Stomach (tissue), 4 donors: ENCODE results near the gene MEG3.

ENCODE experiments used
- POLR2A ChIP-seq, 4 donors: fragments of 450-650 bp; IDR thresholded peaks; one replicate each; pipeline ENCODE4 v1.6.1; 2016; ENCODE audit warnings: antibody characterized with exemption in 4 of 4, control low read depth in 2 of 4, mild to moderate bottlenecking in 1 of 4, moderate library complexity in 1 of 4
- POLR2AphosphoS5 ChIP-seq, 3 donors: sonication (generic); formaldehyde crosslinking; IDR thresholded peaks; one replicate each; pipeline ENCODE4 v1.6.1; 2016; ENCODE audit warnings: antibody characterized with exemption in 3 of 3
- TF ChIP-seq, protein P1 (sequence below), 7 experiments: fragments of 450-650 bp in 4 of 7; fragments of 200-600 bp in 3 of 7; sonication (generic) in 3 of 7; IDR thresholded peaks; one replicate each; pipeline ENCODE4 v1.5.1; 2016 to 2019; ENCODE audit warnings: antibody characterized with exemption in 7 of 7, control low read depth in 2 of 7, mild to moderate bottlenecking in 1 of 7

DNA sequence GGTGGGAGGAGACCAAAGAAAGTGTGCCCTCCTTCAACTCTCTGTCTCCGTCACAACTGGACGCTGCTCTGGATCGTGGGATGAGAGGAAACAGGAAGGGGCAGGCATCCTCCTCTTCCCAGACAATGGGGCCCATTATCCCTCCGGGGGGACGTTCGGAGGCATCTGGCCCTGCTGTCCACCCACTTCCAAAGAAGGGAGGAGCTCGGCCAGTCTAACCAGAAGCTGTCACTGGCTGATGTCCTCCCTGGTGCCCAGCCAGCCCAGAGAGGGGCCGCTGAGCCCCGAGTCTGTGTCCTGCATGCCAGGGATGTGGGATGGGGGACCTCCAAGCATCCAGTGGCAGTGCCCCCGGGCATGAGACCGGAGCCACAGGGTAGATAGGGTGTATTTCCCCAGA, 39.8 kb upstream of the MEG3 start:
- TF ChIP-seq, protein P1, sequence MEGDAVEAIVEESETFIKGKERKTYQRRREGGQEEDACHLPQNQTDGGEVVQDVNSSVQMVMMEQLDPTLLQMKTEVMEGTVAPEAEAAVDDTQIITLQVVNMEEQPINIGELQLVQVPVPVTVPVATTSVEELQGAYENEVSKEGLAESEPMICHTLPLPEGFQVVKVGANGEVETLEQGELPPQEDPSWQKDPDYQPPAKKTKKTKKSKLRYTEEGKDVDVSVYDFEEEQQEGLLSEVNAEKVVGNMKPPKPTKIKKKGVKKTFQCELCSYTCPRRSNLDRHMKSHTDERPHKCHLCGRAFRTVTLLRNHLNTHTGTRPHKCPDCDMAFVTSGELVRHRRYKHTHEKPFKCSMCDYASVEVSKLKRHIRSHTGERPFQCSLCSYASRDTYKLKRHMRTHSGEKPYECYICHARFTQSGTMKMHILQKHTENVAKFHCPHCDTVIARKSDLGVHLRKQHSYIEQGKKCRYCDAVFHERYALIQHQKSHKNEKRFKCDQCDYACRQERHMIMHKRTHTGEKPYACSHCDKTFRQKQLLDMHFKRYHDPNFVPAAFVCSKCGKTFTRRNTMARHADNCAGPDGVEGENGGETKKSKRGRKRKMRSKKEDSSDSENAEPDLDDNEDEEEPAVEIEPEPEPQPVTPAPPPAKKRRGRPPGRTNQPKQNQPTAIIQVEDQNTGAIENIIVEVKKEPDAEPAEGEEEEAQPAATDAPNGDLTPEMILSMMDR (IDR thresholded peaks at IDR 0.05) = no peak
- TF ChIP-seq POLR2A (IDR thresholded peaks at IDR 0.05) (no peak), POLR2AphosphoS5 (IDR thresholded peaks at IDR 0.05) (no peak)
